HCT116 (cell line): Measurements from ENCODE around the gene SPACDR. TPM values are rescaled to one million over a fixed set of nuclear protein-coding genes. Genes with fewer than 3 reads are reported as not detected.
"Not testable (repeated sequence)": the region's sequence is repeated elsewhere in the genome, so short reads cannot be mapped to it uniquely, and the experiment has no call there.

Experiments used
- ATAC-seq: fragments of 200-7000 bp; cut with Tn5 transposase; 2 replicates; pipeline ENCODE4 v1.9.1; 2020; ENCODE audit warnings: mild to moderate bottlenecking, moderate library complexity
- BruUV-seq: library from RNA; stranded (reverse); fragments of 400-500 nt; replicated peaks from 2 replicates; lab custom pipeline; 2021; lab: Mats Ljungman, UMichigan
- CTCF ChIA-PET: fragments of 300-600 bp; sonication (Branson Sonifier 250); formaldehyde crosslinking; loops from one replicate; lab custom pipeline; 2021; ENCODE audit warnings: antibody characterized with exemption; lab: Charles Lee
- POLR2A ChIA-PET: fragments of 300-600, 350-600 bp; sonication (Branson Sonifier 250); formaldehyde crosslinking; loops from one replicate; lab custom pipeline; 2021; ENCODE audit warnings: antibody characterized with exemption; lab: Charles Lee
- RAD21 ChIA-PET, 2 experiments: fragments of 300-600 bp; sonication (Branson Sonifier 250); formaldehyde crosslinking; loops; one replicate each; lab custom pipeline; 2023; ENCODE audit warnings: low total read pairs in 2 of 2; ENCODE audit not compliant: uncharacterized antibody in 2 of 2, unreplicated experiment in 2 of 2, low non-redundant PET in 1 of 2; lab: Charles Lee
- DNase-seq: peaks from one replicate; pipeline ENCODE4 v3.0.0-alpha.2; 2010; ENCODE audit warnings: low read depth, low spot score
- H2AFZ ChIP-seq: fragments of 200-600 bp; shearing (Covaris generic), sonication (generic); 2 replicates; pipeline ENCODE4 v1.6.1; 2017; ENCODE audit warnings: low read depth, mixed run types, mixed read lengths, antibody characterized with exemption, low read length; ENCODE audit not compliant: poor library complexity, severe bottlenecking
- H3K27ac ChIP-seq: 2 replicates; pipeline ENCODE4 v1.5.1; 2012; ENCODE audit warnings: low read depth, low read length
- H3K27me3 ChIP-seq: fragments of 200-600 bp; sonication (generic); 2 replicates; pipeline ENCODE4 v1.6.1; 2016; ENCODE audit warnings: mixed run types, low read length, mixed read lengths; ENCODE audit not compliant: insufficient read depth
- H3K36me3 ChIP-seq, 2 experiments: fragments of 200-500 bp in 1 of 2; fragments of 200-600 bp in 1 of 2; sonication (Bioruptor generic) in 1 of 2; sonication (generic) in 1 of 2; 2 replicates each; pipeline versions ENCODE4 v1.5.1 to v1.6.1; 2014 to 2016; ENCODE audit warnings: low read length in 2 of 2, inconsistent platforms in 1 of 2, mixed read lengths in 1 of 2, mixed run types in 1 of 2; ENCODE audit not compliant: insufficient read depth in 2 of 2, control insufficient read depth in 1 of 2
- H3K4me1 ChIP-seq, 2 experiments: fragments of 200-600 bp in 1 of 2; sonication (generic) in 1 of 2; 2 replicates each; pipeline versions ENCODE4 v1.5.1 to v1.6.1; 2012 to 2017; ENCODE audit warnings: low read length in 2 of 2, inconsistent platforms in 1 of 2, mild to moderate bottlenecking in 1 of 2, mixed read lengths in 1 of 2, mixed run types in 1 of 2, moderate library complexity in 1 of 2; ENCODE audit not compliant: insufficient read depth in 2 of 2, control insufficient read depth in 1 of 2
- H3K4me2 ChIP-seq: fragments of 200-600 bp; sonication (generic); 2 replicates; pipeline ENCODE4 v1.6.1; 2017; ENCODE audit warnings: mixed run types, low read length, mixed read lengths
- H3K4me3 ChIP-seq, 2 experiments: fragments of 200-600 bp in 1 of 2; sonication (generic) in 1 of 2; replicated peaks in 1 of 2; 2 replicates each; pipeline ENCODE4 v1.5.1; 2011 to 2016; ENCODE audit warnings: low read length in 2 of 2, control low read depth in 1 of 2, low read depth in 1 of 2, mild to moderate bottlenecking in 1 of 2, mixed read lengths in 1 of 2, mixed run types in 1 of 2
- H3K79me2 ChIP-seq: fragments of 200-600 bp; sonication (generic); 2 replicates; pipeline ENCODE4 v1.6.1; 2017; ENCODE audit warnings: mild to moderate bottlenecking, mixed run types, low read length, moderate library complexity, mixed read lengths; ENCODE audit not compliant: insufficient read depth
- H3K9ac ChIP-seq: fragments of 200-600 bp; sonication (generic); 2 replicates; pipeline ENCODE4 v1.6.1; 2016; ENCODE audit warnings: low read length, mixed read lengths
- H3K9me2 ChIP-seq: fragments of 200-600 bp; sonication (generic), shearing (Covaris generic); 2 replicates; pipeline ENCODE4 v1.6.1; 2017; ENCODE audit warnings: mixed run types, mild to moderate bottlenecking, moderate library complexity; ENCODE audit not compliant: insufficient read depth
- H3K9me3 ChIP-seq, 2 experiments: fragments of 200-500 bp in 1 of 2; fragments of 200-600 bp in 1 of 2; sonication (Bioruptor generic) in 1 of 2; sonication (generic) in 1 of 2; 2 replicates each; pipeline ENCODE4 v1.6.1; 2014 to 2017; ENCODE audit warnings: low read length in 2 of 2, mixed read lengths in 2 of 2, inconsistent platforms in 1 of 2, low read depth in 1 of 2, mild to moderate bottlenecking in 1 of 2, mixed run types in 1 of 2, moderate library complexity in 1 of 2; ENCODE audit not compliant: control insufficient read depth in 1 of 2, insufficient read depth in 1 of 2
- H4K20me1 ChIP-seq: fragments of 200-600 bp; sonication (generic), shearing (Covaris generic); 2 replicates; pipeline ENCODE4 v1.6.1; 2017; ENCODE audit warnings: mixed run types, mild to moderate bottlenecking, moderate library complexity; ENCODE audit not compliant: insufficient read depth
- POLR2AphosphoS5 ChIP-seq: IDR thresholded peaks from 2 replicates; pipeline ENCODE4 v1.6.1; 2011; ENCODE audit warnings: mild to moderate bottlenecking, low read depth, low read length, moderate library complexity
- intact Hi-C: fragments of 100-400 bp; cut with micrococcal nuclease; formaldehyde crosslinking; loops from 2 replicates; pipeline ENCODE4 v1.10.0; 2022
- total RNA-seq: library from RNA; stranded (reverse); gene quantifications from one replicate; pipeline ENCODE4 v1.2.1, GENCODE V29; 2021; ENCODE audit not compliant: unreplicated experiment

The SPACDR gene
- total RNA-seq, 1 experiment from 2014 or later, result 1.7 TPM

DNA sequence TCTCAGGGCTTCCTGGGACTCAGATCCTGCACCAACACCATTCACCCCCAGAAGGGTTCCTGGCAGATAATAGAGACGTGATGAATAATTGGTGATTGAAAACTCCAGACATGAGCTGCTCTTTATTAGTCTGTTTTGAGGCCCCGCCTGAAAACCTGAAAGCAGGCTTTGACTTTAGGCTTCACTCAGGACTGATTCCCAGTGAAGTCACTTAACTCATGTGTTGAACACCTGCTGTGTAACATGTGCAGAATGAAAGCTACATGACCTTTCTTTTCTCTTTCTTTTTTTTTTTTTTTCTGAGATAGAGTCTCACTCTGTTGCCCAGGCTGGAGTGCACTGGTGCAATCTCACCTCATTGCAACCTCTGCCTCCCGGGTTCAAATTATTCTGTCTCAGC is 8.9 kb downstream of the SPACDR start:
- H3K9me3 ChIP-seq, result no peaks in the 10 kb centered on the region
- ChIA-PET RAD21 (no interaction called here), CTCF (interaction anchor here (1.0 to 1.5 kb wide), 2 partner anchors 10 to 11 kb away, joined by 3 read pairs; no protein-coding TSS in a partner anchor), POLR2A (interaction anchor here (1.2 to 2.4 kb wide), 2 partner anchors 24 to 26 kb away, joined by 5 to 8 read pairs; partner anchors contain the start of genes TSC22D4 and ZCWPW1)
- H3K9me2 ChIP-seq, result no peaks in the 10 kb centered on the region
- H3K79me2 ChIP-seq, result no peaks in the 10 kb centered on the region
- no peaks in the 10 kb centered on the region for H4K20me1 ChIP-seq
- BruUV-seq, result no TSS peak
- no peak overlapping the region for H3K4me2 ChIP-seq
- ATAC-seq, result no peak
- H3K27ac ChIP-seq, result no peak overlapping the region
- no peak overlapping the region for H3K9ac ChIP-seq
- no peak for TF ChIP-seq POLR2AphosphoS5
- TF ChIP-seq, all 23 proteins: peak for 0
- Histone ChIP-seq H3K36me3 (no peaks in the 10 kb centered on the region), H2AFZ (no peak overlapping the region), H3K27me3 (no peaks in the 10 kb centered on the region), H3K4me1 (peaks cover 6 to 25% of the 10 kb centered on the region in 2 experiments; a peak in 3 of 4 replicates), H3K4me3 (no peak overlapping the region)
- intact Hi-C loops, result no loop called here
- DNase-seq, result no peak

DNA sequence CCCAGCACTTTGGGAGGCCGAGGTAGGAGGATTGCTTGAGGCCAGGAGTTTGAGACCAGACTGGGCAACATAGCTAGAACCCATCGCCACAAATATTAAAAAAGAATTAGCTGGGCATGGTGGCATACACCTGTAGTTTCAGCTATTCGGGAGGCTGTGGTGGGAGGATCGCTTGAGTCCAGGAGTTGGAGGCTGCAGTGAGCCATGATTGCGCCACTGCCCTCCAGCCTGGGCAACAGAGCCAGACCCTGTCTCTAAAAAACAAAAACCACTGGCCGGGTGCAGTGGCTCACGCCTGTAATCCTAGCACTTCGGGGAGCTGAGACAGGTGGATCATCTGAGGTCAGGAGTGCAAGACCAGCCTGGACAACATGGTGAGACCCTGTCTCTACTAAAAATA is 10.2 kb downstream of the SPACDR start:
- RAD21 ChIA-PET, H3K36me3 ChIP-seq, ATAC-seq, DNase-seq, H3K79me2 ChIP-seq, H2AFZ ChIP-seq, H3K27me3 ChIP-seq, BruUV-seq, intact Hi-C loops, H3K9ac ChIP-seq, H3K9me3 ChIP-seq, H3K9me2 ChIP-seq, H3K4me2 ChIP-seq, H3K27ac ChIP-seq, H4K20me1 ChIP-seq, H3K4me3 ChIP-seq: not testable (repeated sequence)
- POLR2A ChIA-PET, result interaction anchor here (0.7 to 2.4 kb wide), 3 partner anchors 17 to 105 kb away, joined by 3 to 8 read pairs (median 3); partner anchors contain the start of gene ZCWPW1
- peaks cover 6 to 27% of the 10 kb centered on the region in 2 experiments; a peak in 3 of 4 replicates for H3K4me1 ChIP-seq
- CTCF ChIA-PET, result interaction anchor here (1.5 kb wide), 1 partner anchor 12 kb away, joined by 3 read pairs; no protein-coding TSS in a partner anchor
